ENCODE measurements around the gene NDUFAF4. TPM values are rescaled to one million over a fixed set of nuclear protein-coding genes. Genes with fewer than 3 reads are reported as not detected.

Gene NDUFAF4
- total and polyA plus RNA-seq, 10 of the 15 experiments (the other 5 are each of a cell fraction or from before 2014, with no cell fraction given) = 26.9 to 188 (median 76.9) TPM

DNA sequence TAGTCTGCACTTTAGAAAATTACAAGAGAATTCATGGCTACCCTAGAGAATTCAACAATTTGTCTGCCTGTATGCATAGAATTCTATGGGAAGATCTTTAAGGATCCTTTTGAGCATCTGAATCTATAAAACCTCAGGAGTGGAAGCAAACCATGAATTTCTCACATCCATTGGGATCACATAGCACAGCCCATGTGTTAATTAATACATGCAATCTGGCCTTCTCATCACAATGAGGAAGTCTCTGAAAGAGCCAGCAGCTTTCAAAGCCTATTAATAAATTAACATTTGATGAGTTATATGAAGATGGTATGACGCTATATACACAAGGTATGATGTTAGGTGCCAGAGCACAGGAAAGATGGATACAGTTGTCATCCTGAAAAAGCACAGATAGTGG, 24.7 kb downstream of the NDUFAF4 start:
- no peaks in the 10 kb centered on the region for H4K20me1 ChIP-seq (ENCODE audit: control insufficient read depth, insufficient read depth)
- FAIRE-seq = no peak
- H3K27me3 ChIP-seq (replicated peaks in 1 of 2; ENCODE audit: control insufficient read depth in 2 of 2, insufficient read depth in 2 of 2, low read length in 1 of 2) = no peaks in the 10 kb centered on the region
- H3K4me2 ChIP-seq (ENCODE audit: control insufficient read depth, insufficient read depth) = no peak overlapping the region
- no peaks in the 10 kb centered on the region for H3K4me1 ChIP-seq (ENCODE audit: control insufficient read depth, insufficient read depth, low read length)
- intact Hi-C loops (cut with micrococcal nuclease; ENCODE audit: unreplicated experiment) = no loop called here
- no peaks in the 10 kb centered on the region for H3K36me3 ChIP-seq (ENCODE audit: control insufficient read depth in 2 of 2, insufficient read depth in 2 of 2, low read length in 1 of 2)
- WGBS (ENCODE audit: insufficient coverage, insufficient replicate concordance, low lambda C conversion rate, missing lambda C conversion rate) = 91% methylated on average over 1 of the region's 1 CpG
- H3K4me3 ChIP-seq = no peak overlapping the region
- H3K9ac ChIP-seq (ENCODE audit: control insufficient read depth, insufficient read depth, low read length) = no peak overlapping the region
- no peak for ATAC-seq
- BruUV-seq (replicated peaks) = no TSS peak
- ChIA-PET RAD21 (ENCODE audit: unreplicated experiment) (no interaction called here), CTCF (interaction anchor here (0.6 kb wide), 1 partner anchor 871 kb away, joined by 3 read pairs; no protein-coding TSS in a partner anchor), POLR2A (no interaction called here), SMC1A (ENCODE audit: uncharacterized antibody, unreplicated experiment) (no interaction called here)
- in situ Hi-C loops (cut with MboI) = no loop called here
- no peak for DNase-seq (ENCODE audit: low read depth, low spot score)
- no peaks in the 10 kb centered on the region for H3K79me2 ChIP-seq (ENCODE audit: control insufficient read depth, insufficient read depth, low read length)
- H3K9me3 ChIP-seq (replicated peaks; ENCODE audit: control insufficient read depth, insufficient read depth, low read length) = no peaks in the 10 kb centered on the region
- no peak overlapping the region for H3K27ac ChIP-seq (ENCODE audit: control insufficient read depth, insufficient read depth)
- H2AFZ ChIP-seq (ENCODE audit: control insufficient read depth, low read depth, low read length) = no peak overlapping the region
- TF ChIP-seq TCF7 (IDR thresholded peaks at IDR 0.05; ENCODE audit: borderline replicate concordance) (no peak), MXI1 (IDR thresholded peaks at IDR 0.05; ENCODE audit: low read depth, low read length) (no peak), ZSCAN29 (IDR thresholded peaks at IDR 0.05) (no peak), PAX5 (IDR thresholded peaks at IDR 0.05; ENCODE audit: borderline replicate concordance, low read depth, low read length) (no peak), WRNIP1 (IDR thresholded peaks at IDR 0.05; ENCODE audit: borderline replicate concordance, low read depth, low read length) (no peak), FOS (IDR thresholded peaks at IDR 0.05; ENCODE audit: borderline replicate concordance, extremely low read depth, insufficient read length) (no peak), ETV6 (conservative IDR thresholded peaks at IDR 0.05 in 1 of 2, IDR thresholded peaks at IDR 0.05 in 1 of 2; ENCODE audit: borderline replicate concordance in 1 of 2, low read depth in 1 of 2) (no peak), NFIC (IDR thresholded peaks at IDR 0.05; ENCODE audit: low read depth, low read length) (no peak), RBBP5 (conservative IDR thresholded peaks at IDR 0.05) (no peak)
- TF ChIP-seq, protein P1, sequence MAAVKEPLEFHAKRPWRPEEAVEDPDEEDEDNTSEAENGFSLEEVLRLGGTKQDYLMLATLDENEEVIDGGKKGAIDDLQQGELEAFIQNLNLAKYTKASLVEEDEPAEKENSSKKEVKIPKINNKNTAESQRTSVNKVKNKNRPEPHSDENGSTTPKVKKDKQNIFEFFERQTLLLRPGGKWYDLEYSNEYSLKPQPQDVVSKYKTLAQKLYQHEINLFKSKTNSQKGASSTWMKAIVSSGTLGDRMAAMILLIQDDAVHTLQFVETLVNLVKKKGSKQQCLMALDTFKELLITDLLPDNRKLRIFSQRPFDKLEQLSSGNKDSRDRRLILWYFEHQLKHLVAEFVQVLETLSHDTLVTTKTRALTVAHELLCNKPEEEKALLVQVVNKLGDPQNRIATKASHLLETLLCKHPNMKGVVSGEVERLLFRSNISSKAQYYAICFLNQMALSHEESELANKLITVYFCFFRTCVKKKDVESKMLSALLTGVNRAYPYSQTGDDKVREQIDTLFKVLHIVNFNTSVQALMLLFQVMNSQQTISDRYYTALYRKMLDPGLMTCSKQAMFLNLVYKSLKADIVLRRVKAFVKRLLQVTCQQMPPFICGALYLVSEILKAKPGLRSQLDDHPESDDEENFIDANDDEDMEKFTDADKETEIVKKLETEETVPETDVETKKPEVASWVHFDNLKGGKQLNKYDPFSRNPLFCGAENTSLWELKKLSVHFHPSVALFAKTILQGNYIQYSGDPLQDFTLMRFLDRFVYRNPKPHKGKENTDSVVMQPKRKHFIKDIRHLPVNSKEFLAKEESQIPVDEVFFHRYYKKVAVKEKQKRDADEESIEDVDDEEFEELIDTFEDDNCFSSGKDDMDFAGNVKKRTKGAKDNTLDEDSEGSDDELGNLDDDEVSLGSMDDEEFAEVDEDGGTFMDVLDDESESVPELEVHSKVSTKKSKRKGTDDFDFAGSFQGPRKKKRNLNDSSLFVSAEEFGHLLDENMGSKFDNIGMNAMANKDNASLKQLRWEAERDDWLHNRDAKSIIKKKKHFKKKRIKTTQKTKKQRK (IDR thresholded peaks at IDR 0.05; ENCODE audit: low read depth, low read length) = no peak
- TF ChIP-seq, protein P2, sequence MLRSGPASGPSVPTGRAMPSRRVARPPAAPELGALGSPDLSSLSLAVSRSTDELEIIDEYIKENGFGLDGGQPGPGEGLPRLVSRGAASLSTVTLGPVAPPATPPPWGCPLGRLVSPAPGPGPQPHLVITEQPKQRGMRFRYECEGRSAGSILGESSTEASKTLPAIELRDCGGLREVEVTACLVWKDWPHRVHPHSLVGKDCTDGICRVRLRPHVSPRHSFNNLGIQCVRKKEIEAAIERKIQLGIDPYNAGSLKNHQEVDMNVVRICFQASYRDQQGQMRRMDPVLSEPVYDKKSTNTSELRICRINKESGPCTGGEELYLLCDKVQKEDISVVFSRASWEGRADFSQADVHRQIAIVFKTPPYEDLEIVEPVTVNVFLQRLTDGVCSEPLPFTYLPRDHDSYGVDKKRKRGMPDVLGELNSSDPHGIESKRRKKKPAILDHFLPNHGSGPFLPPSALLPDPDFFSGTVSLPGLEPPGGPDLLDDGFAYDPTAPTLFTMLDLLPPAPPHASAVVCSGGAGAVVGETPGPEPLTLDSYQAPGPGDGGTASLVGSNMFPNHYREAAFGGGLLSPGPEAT (IDR thresholded peaks at IDR 0.05; ENCODE audit: low read depth) = no peak
- TF ChIP-seq, protein P3, sequence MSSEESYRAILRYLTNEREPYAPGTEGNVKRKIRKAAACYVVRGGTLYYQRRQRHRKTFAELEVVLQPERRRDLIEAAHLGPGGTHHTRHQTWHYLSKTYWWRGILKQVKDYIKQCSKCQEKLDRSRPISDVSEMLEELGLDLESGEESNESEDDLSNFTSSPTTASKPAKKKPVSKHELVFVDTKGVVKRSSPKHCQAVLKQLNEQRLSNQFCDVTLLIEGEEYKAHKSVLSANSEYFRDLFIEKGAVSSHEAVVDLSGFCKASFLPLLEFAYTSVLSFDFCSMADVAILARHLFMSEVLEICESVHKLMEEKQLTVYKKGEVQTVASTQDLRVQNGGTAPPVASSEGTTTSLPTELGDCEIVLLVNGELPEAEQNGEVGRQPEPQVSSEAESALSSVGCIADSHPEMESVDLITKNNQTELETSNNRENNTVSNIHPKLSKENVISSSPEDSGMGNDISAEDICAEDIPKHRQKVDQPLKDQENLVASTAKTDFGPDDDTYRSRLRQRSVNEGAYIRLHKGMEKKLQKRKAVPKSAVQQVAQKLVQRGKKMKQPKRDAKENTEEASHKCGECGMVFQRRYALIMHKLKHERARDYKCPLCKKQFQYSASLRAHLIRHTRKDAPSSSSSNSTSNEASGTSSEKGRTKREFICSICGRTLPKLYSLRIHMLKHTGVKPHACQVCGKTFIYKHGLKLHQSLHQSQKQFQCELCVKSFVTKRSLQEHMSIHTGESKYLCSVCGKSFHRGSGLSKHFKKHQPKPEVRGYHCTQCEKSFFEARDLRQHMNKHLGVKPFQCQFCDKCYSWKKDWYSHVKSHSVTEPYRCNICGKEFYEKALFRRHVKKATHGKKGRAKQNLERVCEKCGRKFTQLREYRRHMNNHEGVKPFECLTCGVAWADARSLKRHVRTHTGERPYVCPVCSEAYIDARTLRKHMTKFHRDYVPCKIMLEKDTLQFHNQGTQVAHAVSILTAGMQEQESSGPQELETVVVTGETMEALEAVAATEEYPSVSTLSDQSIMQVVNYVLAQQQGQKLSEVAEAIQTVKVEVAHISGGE (CRISPR knock-in tag; IDR thresholded peaks at IDR 0.05) = no peak
- TF ChIP-seq, protein P4, sequence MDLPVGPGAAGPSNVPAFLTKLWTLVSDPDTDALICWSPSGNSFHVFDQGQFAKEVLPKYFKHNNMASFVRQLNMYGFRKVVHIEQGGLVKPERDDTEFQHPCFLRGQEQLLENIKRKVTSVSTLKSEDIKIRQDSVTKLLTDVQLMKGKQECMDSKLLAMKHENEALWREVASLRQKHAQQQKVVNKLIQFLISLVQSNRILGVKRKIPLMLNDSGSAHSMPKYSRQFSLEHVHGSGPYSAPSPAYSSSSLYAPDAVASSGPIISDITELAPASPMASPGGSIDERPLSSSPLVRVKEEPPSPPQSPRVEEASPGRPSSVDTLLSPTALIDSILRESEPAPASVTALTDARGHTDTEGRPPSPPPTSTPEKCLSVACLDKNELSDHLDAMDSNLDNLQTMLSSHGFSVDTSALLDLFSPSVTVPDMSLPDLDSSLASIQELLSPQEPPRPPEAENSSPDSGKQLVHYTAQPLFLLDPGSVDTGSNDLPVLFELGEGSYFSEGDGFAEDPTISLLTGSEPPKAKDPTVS (IDR thresholded peaks at IDR 0.05; ENCODE audit: low read depth, low read length) = no peak

All from GM12878 (cell line).